GM19463 (cell line): Measurements from ENCODE around the gene MESD.

ENCODE experiments used
- ATAC-seq: cut with Tn5 transposase; IDR thresholded peaks from one replicate; pipeline ENCODE4 v1.9.1; 2021; ENCODE audit warnings: mild to moderate bottlenecking, moderate library complexity; ENCODE audit not compliant: unreplicated experiment

The MESD gene

DNA sequence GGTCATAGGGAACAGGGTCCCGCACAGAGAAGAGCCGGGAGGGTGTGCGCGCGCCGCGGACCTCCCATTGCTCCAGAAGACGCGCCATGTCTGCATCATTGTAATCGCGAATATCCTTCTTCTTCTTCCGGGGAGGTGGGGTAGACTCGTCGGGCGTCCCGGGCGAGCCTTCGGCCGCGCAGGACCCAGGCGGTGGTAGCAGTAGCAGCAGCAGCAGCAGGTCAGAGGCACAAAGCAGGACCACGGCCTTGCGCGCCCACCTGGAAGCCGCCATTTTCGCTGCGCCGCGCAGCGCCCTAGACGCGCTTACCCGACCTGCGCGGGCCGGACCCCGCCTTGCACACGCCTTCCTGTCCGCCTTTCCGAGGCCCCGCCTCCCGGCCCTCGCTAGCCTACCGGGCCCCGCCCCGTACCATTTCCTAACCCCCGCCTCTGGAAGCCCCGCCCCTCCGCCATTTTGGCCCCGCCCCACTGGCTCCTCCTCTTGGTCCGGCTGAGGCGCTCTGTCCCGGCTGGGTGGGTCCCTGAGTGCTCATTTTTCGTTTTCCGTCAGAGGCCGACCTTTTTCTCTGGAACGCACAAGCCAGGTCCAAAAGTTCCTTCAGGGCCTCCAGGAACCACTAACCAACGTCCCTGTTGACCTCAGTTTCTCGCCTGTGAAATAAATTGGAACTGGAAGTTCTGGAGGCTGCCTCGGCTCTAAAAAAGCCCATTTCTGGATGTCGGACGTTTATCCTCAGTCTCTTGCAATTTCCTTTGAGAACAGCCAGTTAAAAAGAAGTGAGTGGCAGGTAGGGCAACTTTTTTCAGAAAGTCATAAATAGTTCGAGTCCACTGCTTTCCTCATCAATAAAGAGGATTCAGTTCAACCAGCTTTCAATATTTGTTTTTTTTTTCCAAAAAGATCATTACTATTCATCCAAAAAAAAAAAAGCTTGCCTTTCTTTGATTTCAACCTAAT, at the start of gene MESD:
Gene MESD, minus strand, starts transcription at position 302 of the 961 bp plus-strand sequence. Its CDS starts 28 bp downstream, at position 274.
- ATAC-seq = peak; percentile 95

DNA sequence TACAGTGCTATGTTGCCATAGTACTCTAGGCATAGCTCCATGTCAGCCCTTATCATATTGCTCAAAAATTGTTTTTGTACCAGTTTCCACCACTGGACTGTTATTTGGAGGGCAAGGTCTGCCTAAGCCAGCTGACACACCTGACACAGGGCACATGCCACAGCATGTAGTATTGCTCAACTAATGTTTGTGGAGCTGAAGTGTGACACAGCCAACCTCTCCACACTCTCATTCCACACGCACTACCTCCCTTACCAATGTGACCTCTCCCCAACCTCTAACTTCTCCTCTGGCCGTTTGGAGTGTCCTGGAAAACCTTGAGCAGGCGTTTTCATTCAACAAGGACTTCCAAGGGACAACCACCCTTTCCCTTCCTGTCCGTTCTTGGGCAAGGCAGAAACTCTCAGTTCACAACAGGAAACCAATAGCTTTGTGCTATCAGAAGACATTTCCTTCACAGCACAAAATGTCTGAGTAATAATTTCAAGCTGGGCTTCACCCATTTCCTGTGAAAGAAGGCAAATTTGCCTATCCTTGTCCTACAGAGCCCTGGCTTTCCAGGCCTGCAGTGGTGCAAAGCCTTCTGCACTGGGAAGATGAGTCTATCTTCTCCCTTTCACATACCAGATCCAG, 49.5 kb upstream of the MESD start:
- no peak for ATAC-seq

DNA sequence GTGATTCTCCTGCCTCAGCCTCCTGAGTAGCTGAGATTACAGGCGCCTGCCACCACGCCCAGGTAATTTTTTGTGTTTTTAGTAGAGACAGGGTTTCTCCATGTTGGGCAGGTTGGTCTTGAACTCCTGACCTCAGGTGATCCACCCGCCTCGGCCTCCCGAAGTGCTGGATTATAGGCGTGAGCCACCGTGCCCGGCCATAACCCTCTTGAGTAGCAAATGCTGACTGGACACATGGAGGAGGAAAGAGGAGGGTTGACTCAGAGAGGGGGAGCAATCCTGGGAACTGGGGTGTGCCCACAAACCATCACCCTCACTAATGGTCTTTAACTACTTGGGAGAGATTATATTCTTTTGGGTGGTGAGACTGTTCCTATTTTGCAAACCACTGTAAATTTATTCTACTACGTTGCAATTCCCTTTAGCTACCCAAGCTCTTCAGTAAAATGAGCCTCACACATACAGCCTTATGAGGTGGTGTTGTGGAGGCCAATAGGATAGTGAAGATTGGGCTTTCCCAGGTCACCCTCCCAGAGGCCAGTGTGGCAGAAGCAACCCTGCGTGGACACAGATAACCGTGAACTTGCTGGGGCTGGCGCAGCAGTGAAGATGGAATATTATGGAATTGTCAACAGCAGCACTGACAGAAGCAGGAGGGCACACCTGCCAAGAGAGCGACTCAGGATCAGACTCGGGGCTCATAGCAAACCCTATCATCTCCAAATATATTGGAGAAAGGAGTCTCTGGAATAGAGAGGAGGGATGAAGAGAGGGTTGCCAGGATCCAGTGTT, 48.5 kb upstream of the MESD start:
- no peak for ATAC-seq

DNA sequence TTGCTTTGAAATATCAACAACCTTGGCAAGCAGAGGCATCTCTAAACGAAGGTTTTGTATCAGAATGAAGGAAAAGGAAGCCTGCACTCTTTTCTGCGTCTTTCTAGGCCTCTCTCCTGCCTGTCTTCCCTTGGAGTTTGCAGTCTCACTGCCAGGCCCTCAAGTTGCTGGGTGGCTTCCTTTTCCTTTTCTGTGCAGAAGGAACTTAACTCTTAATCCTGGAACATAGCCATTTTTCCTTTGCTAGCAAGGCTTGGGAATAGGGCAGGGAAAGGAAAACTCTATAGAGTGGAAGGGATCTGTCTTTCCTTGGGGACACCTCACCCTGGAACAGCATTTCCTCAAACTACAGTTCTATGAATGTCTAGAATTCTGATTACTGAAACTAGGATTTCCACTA, 43.9 kb upstream of the MESD start:
- ATAC-seq = no peak

DNA sequence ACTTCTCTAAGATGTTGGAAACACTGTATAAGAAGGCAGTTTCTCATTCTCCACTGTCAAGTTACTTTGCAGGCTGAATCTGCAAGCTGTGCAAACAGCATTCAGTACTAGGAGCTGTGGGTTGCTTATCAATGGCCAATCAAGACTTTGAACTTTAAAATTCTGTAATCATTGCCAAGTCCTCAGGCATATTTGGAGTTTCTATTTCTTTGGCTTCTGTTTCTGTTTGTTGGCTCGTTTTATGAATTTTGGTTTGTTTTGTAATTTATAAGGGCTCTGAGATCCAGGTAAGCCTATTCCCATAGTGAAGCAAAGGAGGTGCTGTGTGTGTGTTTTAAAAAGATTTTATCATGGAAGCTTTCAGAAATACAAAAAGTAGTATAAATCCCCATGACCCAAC, 43.2 kb upstream of the MESD start:
- ATAC-seq = no peak

DNA sequence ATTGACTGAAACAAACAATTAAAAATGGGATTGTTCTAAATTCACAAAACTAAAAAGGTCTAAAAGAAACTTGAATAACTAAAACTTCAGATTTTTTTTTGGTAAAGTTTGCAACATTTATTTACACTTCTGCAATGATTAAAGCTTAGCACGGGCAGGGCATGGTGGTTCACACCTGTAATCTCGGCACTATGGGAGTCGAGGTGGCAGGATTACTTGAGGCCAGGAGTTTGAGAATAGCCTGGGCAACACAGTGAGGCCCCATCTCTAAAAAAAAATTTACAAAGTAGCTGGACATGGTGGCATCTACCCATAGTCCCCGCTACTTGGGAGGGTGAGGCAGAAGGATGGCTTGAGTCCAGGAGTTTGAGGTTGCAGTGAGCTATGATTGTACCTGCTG, 42.7 kb upstream of the MESD start:
- ATAC-seq = no peak

DNA sequence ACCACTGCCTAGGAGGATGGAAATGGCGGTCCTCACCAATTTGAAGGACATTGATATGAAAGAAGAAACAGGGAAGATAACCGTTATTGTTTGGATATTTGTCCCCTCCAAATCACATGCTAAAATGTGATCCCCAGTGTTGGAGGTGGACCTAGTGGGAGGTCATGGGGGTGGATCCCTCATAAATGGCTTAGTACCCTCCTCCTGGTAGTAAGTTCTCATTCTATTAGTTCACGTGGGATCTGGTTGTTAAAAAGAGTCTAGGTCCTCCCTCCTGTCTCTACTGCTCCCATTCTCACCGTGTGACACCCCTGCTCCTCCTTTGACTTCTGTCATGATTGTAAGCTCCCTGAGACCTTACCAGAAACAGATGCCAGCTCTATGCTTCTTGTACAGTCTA, 41.6 kb upstream of the MESD start:
- ATAC-seq = no peak

DNA sequence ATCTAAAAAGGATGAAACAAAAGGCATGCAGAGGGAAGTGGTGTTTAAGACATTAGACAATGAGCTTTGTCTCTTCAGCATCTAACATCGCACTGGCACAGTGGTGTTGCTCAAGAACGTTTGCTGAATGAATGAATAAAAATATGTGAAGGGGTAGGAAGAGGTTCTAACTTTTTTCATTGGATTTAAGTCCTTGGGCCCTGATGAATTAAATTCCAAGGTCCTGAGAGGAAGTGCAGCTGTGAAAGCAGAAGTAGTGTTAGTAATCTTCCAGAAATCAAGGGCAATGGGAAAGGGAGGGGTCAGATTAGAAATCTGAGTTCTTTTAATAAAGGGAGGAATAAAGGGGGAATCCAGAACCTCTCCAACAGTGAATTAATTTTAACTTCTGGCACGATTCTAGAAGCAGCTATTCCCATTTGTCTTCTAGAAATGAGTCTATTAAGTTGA, 40.7 kb upstream of the MESD start:
- ATAC-seq = no peak

DNA sequence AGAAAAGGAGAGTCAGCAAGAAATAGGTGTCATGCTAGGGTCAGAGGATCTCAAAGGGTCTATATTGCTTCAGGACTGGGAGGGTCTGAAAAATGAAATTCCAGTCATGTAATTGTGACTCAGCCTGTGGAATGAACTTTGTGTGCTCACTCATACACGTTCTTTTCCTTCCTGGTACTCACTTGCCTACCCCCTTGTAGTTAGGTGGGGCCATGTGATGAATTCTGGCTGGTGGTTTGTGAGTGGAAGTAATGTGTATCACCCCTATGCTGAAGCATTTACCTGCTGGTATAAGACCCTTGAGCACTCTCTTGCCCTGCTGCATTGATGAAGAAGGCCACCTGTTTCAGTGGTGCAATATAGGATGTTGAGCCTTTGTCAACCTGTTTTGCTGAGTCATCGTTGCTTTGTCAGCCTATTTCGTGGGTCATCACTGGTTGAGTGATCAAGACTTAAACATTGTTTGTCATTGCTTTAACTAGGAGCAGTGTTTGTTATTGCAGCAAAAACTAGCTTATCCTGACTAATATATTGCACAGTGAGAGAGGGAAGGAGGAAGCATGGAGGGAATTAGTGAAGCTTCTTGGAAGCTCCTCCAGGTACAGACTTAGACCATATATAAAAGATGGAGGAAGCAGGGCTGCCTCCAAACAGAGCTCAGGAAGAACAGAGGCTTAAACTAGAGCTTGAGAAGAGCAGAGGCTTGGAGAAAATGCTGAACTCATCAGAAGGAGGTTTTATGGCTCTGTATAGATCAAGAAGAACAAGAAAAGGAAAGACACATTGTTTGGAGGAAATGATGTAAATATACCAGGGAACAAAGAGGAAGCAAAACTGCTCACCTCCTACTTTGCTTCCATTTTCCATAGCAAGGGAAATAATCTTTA, 40.0 kb upstream of the MESD start:
- no peak for ATAC-seq

DNA sequence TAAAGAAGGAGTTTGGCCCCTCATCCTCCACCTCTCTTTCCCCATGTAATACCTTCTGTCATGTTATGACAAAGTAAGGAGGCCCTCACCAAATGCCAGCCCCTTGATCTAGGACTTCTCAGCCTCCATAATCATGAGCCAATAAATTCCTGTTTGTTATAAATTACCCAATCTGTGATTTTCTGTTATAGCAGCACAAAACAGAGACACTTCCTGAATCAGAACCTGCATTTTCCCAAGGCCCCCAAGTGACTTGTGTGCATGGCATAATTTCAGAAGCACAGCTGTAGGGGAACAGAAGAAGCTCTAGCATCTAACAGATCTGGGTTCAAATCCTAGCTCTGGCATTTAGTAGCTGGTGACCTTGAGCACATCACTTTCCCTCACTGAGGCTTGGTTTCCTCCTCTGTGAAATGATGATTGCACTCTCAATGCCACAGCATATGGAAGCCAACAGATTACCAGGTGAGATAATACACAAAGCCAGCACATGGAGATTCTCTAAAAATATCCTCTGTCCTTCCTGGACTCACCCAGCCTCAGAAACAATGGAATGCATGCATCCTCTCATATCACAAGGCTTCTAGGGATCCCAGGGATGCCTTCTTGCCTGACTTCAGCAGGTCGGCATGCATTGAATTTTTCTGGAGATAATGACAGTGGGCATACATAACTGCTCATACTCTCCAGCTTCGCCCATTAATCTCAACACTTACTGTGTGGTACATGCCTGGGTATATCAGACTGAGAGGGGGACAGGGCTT, 37.4 kb upstream of the MESD start:
- no peak for ATAC-seq

DNA sequence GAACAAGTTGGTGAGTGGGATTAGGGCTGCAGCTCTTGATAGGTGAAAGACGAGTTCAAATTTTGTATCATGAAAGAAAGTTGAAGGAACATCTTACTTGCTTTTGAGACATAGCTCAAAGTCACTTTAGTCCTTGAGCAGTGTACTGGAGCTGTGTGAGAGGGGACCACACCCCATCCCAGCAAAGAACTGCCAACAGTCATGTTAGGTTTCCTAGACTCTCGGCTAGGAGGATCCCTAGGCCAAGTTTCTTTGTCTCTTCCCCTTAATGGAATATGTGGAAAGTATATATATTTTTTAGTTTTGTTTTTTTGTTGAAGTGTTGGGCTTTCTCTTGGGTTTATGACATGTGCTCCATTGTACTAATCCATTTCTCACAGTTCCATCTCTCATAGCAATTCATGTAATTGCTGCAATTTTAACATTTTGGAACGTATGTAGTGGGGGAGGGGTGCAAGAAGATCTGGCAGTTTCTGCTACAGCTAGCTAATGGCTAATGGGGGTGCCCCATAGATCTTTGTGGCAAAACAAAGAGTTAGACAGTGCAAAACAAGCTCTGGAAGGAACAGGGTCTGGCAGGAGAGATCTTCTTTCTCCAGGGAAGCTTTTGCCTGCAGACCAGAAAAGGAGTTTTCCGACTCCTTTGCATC, 36.2 kb upstream of the MESD start:
- no peak for ATAC-seq

DNA sequence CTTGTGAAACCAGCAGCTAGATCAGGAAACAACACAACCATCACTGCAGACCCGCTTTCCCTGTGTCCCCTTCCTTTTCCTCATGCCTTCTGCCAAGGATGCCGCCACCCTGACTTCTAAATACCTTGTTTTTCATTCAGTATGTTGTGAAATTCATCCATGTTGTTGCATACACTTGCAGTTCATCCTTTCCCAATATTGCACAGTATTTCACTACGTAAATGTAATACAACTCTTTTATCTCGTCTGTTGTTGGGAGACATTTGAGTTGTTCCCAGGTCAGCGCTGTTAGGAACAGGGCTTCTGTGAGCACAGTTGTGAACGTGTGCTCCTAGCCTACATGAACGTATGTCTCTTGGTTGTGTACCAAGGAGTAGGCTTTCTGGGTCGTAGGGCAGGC, 35.3 kb upstream of the MESD start:
- no peak for ATAC-seq

DNA sequence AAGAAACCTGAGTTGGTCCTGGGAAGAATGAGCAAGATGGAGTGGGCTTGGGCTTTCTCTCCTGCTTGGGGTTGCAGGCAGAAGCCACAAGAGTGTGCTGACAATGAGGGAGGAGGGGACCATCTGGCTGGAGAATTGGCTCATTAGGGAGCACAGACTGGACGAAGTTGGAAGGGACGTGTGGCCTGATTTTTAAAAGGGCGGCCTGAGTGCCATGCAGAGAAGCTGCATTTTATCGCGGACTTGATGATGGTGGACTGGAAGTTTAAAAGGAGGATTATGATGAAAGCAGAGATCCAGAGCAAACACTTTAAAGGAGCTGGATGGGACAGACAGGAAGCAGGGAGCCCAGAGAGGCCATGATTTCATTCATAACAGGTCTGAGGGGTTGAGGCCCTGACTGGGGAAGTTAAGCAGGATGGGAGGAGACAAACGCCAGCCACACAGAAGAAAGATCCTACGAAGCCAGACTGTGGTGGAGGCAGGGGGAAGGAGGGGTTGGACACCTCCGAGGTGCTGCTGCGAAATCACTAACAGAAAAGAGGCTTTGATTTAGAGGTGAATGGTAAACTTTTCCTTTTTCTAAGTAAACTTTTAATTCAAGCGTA, 34.8 kb upstream of the MESD start:
- no peak for ATAC-seq

DNA sequence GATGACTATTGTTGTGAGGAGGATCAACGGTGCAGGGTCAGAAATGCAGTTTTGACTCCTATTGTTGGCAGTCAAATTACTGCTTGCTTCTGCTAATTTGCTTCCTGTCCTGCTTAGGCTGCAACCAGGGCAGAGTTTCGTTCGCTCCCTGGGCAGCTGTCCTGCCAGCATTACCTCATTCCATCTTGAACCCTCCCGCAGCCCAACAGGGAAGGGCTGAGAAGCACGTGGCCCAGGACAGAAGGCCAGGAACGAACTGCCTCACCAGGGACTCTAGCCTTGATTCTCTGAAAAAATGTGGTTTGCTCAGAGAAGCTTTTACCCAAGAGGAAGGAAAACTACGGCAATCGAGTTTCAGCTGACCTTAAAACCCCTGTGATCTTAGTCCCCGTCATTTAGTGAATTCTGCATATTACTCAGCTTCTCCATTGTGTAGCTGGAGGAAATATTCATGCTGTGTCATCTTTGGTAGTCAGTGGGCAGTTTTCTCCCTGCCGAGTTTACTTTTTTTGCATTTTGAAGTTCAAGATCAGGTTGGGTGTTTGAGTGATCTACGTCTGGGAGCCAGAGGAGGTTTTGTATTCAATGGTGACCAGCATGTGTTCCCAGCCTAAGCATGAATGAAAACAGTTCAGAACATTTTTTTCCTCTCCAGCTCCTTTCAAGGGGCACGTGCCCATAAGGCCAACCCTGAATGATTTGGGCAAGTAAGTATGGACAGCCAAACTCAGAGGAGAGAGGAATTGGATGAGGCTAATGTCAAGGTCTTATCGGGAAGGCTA, 34.1 kb upstream of the MESD start:
- peak; percentile 87 for ATAC-seq

DNA sequence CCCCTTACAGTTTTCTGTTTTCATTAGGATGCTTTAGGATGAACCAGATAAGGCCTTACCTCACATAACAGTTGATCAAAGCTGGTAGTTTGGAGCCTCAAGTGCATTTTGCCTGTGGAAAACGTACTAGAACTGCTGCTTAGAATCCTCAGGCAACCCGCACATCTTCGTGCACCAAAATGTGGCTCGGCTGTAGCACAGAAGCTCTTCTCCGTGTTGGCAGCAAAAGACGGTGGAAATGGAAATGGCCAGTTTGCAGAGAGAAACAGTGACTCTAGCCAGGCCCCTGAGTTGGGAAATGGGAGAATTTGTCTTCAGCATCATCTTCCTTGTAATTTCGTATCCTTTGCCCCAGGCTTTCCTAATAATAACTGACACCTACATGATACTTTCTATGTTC, 31.7 kb upstream of the MESD start:
- no peak for ATAC-seq

DNA sequence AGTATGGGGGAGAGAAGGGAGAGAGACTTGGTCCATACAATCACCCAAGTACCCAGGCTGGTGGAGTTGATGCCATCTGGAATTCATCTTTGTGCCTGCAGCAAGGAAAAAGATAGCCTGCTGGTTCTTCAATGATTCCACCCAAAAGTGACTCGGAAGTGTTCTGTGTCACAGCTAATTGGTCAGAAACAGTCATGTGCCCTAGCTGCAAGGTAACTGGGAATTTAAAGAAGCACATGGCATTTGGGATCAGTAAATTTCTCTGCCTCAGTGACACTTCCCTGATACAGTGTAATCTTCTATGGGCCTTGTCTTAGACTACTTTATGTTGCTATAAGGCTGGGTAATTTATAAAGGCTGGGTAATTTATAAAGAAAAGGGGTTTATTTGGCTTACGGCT, 28.6 kb upstream of the MESD start:
- no peak for ATAC-seq

DNA sequence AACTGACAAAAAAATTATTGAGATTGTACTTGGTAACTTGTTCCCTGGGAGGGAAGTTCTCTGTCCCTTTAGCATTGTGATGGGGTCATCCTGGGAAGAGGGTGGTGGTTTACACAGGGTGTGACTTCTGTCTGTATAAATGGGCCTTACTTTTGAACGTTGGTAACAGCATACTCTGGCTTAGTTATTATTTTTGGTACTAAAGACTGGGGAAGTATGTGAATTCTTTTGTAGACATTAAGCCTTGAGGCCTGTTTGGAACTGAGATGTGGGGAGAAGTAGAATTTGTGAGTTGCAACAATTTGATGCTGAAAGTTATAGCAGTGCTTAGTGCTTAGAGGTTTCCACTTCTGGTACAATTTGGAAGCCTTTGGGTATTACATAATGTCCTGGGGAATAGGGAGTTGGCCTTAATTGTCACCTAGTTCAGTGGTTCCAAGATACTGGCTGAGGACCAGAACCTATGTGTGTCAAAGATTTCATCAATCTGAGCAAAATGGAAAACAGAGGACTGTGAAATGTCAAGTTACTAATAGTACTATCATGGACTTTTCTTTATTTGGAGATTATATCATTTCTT, 27.0 kb upstream of the MESD start:
- no peak for ATAC-seq
